ENCODE measurements around the gene HIP1R.

DNA sequence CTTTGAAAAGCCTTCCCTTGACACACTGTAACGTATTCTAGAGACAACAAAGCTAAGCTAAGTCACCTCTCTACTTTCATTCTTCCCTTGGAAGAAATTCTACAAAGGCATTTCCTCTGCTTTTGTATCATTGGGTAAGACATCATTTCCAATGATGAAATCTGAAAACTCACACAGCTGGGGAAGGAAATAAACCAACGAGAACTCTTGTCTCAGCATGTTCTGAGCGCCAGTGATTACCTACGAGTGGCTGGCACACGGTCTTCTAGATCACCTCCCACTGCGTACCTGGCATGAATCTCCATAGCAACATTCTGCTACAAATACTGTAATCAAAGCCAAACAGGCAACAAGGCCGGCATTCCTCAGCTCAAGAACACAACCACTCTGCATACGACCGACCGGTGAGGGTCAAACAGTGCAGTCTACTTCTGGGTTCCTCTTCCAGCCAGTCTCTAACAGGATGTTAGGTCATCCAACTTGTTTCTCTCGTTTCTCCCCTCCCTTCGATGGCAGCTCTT, 53.0 kb downstream of the HIP1R start:
- TF ChIP-seq, protein P1, sequence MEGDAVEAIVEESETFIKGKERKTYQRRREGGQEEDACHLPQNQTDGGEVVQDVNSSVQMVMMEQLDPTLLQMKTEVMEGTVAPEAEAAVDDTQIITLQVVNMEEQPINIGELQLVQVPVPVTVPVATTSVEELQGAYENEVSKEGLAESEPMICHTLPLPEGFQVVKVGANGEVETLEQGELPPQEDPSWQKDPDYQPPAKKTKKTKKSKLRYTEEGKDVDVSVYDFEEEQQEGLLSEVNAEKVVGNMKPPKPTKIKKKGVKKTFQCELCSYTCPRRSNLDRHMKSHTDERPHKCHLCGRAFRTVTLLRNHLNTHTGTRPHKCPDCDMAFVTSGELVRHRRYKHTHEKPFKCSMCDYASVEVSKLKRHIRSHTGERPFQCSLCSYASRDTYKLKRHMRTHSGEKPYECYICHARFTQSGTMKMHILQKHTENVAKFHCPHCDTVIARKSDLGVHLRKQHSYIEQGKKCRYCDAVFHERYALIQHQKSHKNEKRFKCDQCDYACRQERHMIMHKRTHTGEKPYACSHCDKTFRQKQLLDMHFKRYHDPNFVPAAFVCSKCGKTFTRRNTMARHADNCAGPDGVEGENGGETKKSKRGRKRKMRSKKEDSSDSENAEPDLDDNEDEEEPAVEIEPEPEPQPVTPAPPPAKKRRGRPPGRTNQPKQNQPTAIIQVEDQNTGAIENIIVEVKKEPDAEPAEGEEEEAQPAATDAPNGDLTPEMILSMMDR (tag by site-specific recombination; IDR thresholded peaks at IDR 0.05), result no peak
- TF ChIP-seq ZNF426 (tag by site-specific recombination; IDR thresholded peaks at IDR 0.05), result no peak
- no peak for TF ChIP-seq ZNF555 (tag by site-specific recombination; conservative IDR thresholded peaks at IDR 0.05)
- TF ChIP-seq KLF8 (tag by site-specific recombination; IDR thresholded peaks at IDR 0.05), result no peak
- peak; percentile 81 for TF ChIP-seq SCRT2 (tag by site-specific recombination; IDR thresholded peaks at IDR 0.05)
- TF ChIP-seq MYNN (tag by site-specific recombination; IDR thresholded peaks at IDR 0.05; ENCODE audit: borderline replicate concordance), result no peak
- no peak for TF ChIP-seq BCL11A (tag by site-specific recombination; IDR thresholded peaks at IDR 0.05; ENCODE audit: low read depth)
- TF ChIP-seq, protein P2, sequence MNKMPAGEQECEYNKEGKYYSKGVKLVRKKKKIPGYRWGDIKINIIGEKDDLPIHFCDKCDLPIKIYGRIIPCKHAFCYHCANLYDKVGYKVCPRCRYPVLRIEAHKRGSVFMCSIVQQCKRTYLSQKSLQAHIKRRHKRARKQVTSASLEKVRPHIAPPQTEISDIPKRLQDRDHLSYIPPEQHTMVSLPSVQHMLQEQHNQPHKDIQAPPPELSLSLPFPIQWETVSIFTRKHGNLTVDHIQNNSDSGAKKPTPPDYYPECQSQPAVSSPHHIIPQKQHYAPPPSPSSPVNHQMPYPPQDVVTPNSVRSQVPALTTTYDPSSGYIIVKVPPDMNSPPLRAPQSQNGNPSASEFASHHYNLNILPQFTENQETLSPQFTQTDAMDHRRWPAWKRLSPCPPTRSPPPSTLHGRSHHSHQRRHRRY (tag by site-specific recombination; IDR thresholded peaks at IDR 0.05), result no peak
- no peak for TF ChIP-seq ZBTB8A (tag by site-specific recombination; IDR thresholded peaks at IDR 0.05)

Measured in HEK293 (cell line).